ENCODE data around the gene BMPR2.
"Not testable (repeated sequence)": the region's sequence is repeated elsewhere in the genome, so short reads cannot be mapped to it uniquely, and the experiment has no call there.

BMPR2 gene

GRCh38 chr2:202386495-202386894, 10.4 kb downstream of the BMPR2 start:
- not testable (repeated sequence) for DNase-seq

- peak; percentile 1 for DNase-seq
Observed at GRCh38 chr2:202387608-202388342, 11.6 kb downstream of the BMPR2 start.

GRCh38 chr2:202400941-202401340, 24.8 kb downstream of the BMPR2 start:
- DNase-seq: no peak

- no peak for DNase-seq
Observed at GRCh38 chr2:202405798-202406197, 29.7 kb downstream of the BMPR2 start.

GRCh38 chr2:202406445-202406978, 30.4 kb downstream of the BMPR2 start:
- no peak for DNase-seq

GRCh38 chr2:202408546-202409140, 32.5 kb downstream of the BMPR2 start:
- no peak for DNase-seq

GRCh38 chr2:202410092-202410491, 34.0 kb downstream of the BMPR2 start:
- DNase-seq: no peak

- no peak for DNase-seq
Observed at GRCh38 chr2:202411097-202411496, 35.0 kb downstream of the BMPR2 start.

GRCh38 chr2:202418027-202418426, 41.9 kb downstream of the BMPR2 start:
- DNase-seq: no peak

- DNase-seq: no peak
Observed at GRCh38 chr2:202418511-202418910, 42.4 kb downstream of the BMPR2 start.

GRCh38 chr2:202423139-202423538, 47.0 kb downstream of the BMPR2 start:
- no peak for DNase-seq

GRCh38 chr2:202425036-202425435, 48.9 kb downstream of the BMPR2 start:
- DNase-seq: no peak

- no peak for DNase-seq
Observed at GRCh38 chr2:202426751-202427150, 50.6 kb downstream of the BMPR2 start.

GRCh38 chr2:202429164-202429980, 53.2 kb downstream of the BMPR2 start:
- DNase-seq: no peak

- DNase-seq: peak; percentile 5
Observed at GRCh38 chr2:202432776-202433175, 56.6 kb downstream of the BMPR2 start.

GRCh38 chr2:202434472-202434871, 58.3 kb downstream of the BMPR2 start:
- DNase-seq: no peak

GRCh38 chr2:202436626-202437025, 60.5 kb downstream of the BMPR2 start:
- no peak for DNase-seq

- not testable (repeated sequence) for DNase-seq
Observed at GRCh38 chr2:202440117-202440516, 64.0 kb downstream of the BMPR2 start.

- no peak for DNase-seq
Observed at GRCh38 chr2:202442882-202443281, 66.8 kb downstream of the BMPR2 start.

- DNase-seq: no peak
Observed at GRCh38 chr2:202444000-202444399, 67.9 kb downstream of the BMPR2 start.

- DNase-seq: no peak
Observed at GRCh38 chr2:202449344-202449743, 73.2 kb downstream of the BMPR2 start.

- DNase-seq: no peak
Observed at GRCh38 chr2:202450785-202451184, 74.7 kb downstream of the BMPR2 start.

- no peak for DNase-seq
Observed at GRCh38 chr2:202452744-202453143, 76.6 kb downstream of the BMPR2 start.

GRCh38 chr2:202454536-202454935, 78.4 kb downstream of the BMPR2 start:
- DNase-seq: no peak
